ENCODE results near the gene PSMA7. TPM values are rescaled to one million over a fixed set of nuclear protein-coding genes. Genes with fewer than 3 reads are reported as not detected.

PSMA7 gene
- total and polyA plus RNA-seq, 2 of the 8 experiments (the other 6 are each of a cell fraction or from before 2014, with no cell fraction given): 361 to 648 TPM

- Histone ChIP-seq H2BK120ac (replicated peaks; ENCODE audit: low read depth, low read length) (no peak overlapping the region), H2BK20ac (ENCODE audit: low read length) (no peak overlapping the region), H3K14ac (ENCODE audit: insufficient read length) (no peak overlapping the region), H3K79me1 (ENCODE audit: low read depth, low read length) (peaks cover 43% of the 10 kb centered on the region), H3K4ac (replicated peaks; ENCODE audit: insufficient read length, low read depth, low read length) (no peak overlapping the region), H3K9me3 (ENCODE audit: insufficient read depth in 2 of 2, low read depth in 1 of 2, low read length in 1 of 2) (no peaks in the 10 kb centered on the region; a peak in 1 of 4 replicates), H3K79me2 (ENCODE audit: control insufficient read depth in 1 of 2, insufficient read depth in 2 of 2, low read length in 2 of 2) (peaks cover 58 to 88% of the 10 kb centered on the region in 2 experiments), H2BK15ac (ENCODE audit: low read length) (no peak overlapping the region), H2AFZ (ENCODE audit: low read length) (no peak overlapping the region), H3K56ac (replicated peaks; ENCODE audit: insufficient read length, low read depth, low read length) (no peak overlapping the region), H3K9ac (replicated peaks in 1 of 4; ENCODE audit: extremely low read depth in 1 of 4, low read depth in 3 of 4, low read length in 3 of 4) (no peak overlapping the region), H4K91ac (replicated peaks; ENCODE audit: insufficient read length, low read length) (no peak overlapping the region), H3K27ac (ENCODE audit: low read depth, low read length) (no peak overlapping the region), H3K18ac (ENCODE audit: extremely low read depth, low read length) (no peak overlapping the region; the same call in 1 of the 2 replicates), H3K4me3 (ENCODE audit: extremely low read depth in 1 of 4, insufficient read depth in 2 of 4, low read depth in 3 of 4, low read length in 4 of 4) (no peak overlapping the region), H4K5ac (ENCODE audit: insufficient read length, low read depth, low read length) (no peak overlapping the region), H2BK12ac (ENCODE audit: low read depth, low read length) (no peak overlapping the region), H2BK5ac (ENCODE audit: low read depth, low read length) (0 out of 2 replicates have a peak overlapping the region, but pooled peaks have one; percentile 52), H3K36me3 (ENCODE audit: control insufficient read depth in 2 of 4, insufficient read depth in 4 of 4, low read length in 3 of 4) (peaks cover 0 to 8% (median 3%) of the 10 kb centered on the region in 4 experiments; a peak in 3 of 8 replicates), H3K27me3 (replicated peaks in 1 of 4; ENCODE audit: control insufficient read depth in 3 of 4, extremely low read depth in 1 of 4, insufficient read depth in 3 of 4, low read length in 3 of 4) (no peaks in the 10 kb centered on the region), H3K23me2 (ENCODE audit: low read depth, low read length) (peaks cover 3% of the 10 kb centered on the region; the same call in 1 of the 2 replicates), H4K8ac (ENCODE audit: extremely low read depth, insufficient read depth, low read length) (no peak overlapping the region), H2AK5ac (ENCODE audit: low read depth, low read length) (no peak overlapping the region; the same call in 1 of the 2 replicates), H3K4me1 (replicated peaks in 1 of 4; ENCODE audit: control insufficient read depth in 3 of 4, insufficient read depth in 4 of 4, low read length in 3 of 4) (peaks cover 0 to 19% (median 8%) of the 10 kb centered on the region in 4 experiments; a peak in 6 of 7 replicates), H3K23ac (ENCODE audit: insufficient read length) (no peak overlapping the region), H4K20me1 (replicated peaks in 1 of 2; ENCODE audit: control insufficient read depth in 1 of 2, insufficient read depth in 2 of 2, low read length in 2 of 2) (peaks cover 50 to 52% of the 10 kb centered on the region in 2 experiments), H3K4me2 (ENCODE audit: insufficient read depth in 1 of 2, low read depth in 2 of 2, low read length in 2 of 2) (no peak overlapping the region)
- FAIRE-seq (no peak), DNase-seq (ENCODE audit: low read depth in 1 of 2, low spot score in 2 of 2) (no peak)
- 96% methylated on average over 5 of the region's 6 CpGs; no CpG with 5 or more reads in 1 of the 2 experiments for WGBS, 2 experiments (ENCODE audit: extremely low coverage in 1 of 2, insufficient coverage in 1 of 2, insufficient read length in 1 of 2, insufficient replicate concordance in 2 of 2, low coverage in 1 of 2, low lambda C conversion rate in 2 of 2, missing lambda C conversion rate in 1 of 2)
- POLR2A ChIA-PET (ENCODE audit: partially characterized antibody): interaction anchor here (1.0 kb wide), 1 partner anchor 84 kb away, joined by 3 read pairs; no protein-coding TSS in a partner anchor
- CTCF ChIA-PET (ENCODE audit: partially characterized antibody): interaction anchor here (1.5 kb wide), 1 partner anchor 44 kb away, joined by 3 read pairs; no protein-coding TSS in a partner anchor
- TF ChIP-seq HDAC2 (IDR thresholded peaks at IDR 0.05; ENCODE audit: borderline replicate concordance in 1 of 2, low read depth in 2 of 2, low read length in 2 of 2): no peak
- TF ChIP-seq ASH2L (IDR thresholded peaks at IDR 0.05; ENCODE audit: low read length): no peak
- TF ChIP-seq GTF2F1 (IDR thresholded peaks at IDR 0.05; ENCODE audit: borderline replicate concordance, low read depth, low read length): no peak
- TF ChIP-seq USF2 (IDR thresholded peaks at IDR 0.05; ENCODE audit: low read length): no peak
- TF ChIP-seq KDM5A (IDR thresholded peaks at IDR 0.05; ENCODE audit: low read length): no peak
- no peak for TF ChIP-seq CHD2 (IDR thresholded peaks at IDR 0.05; ENCODE audit: low read length)
- no peak for TF ChIP-seq CTBP2 (IDR thresholded peaks at IDR 0.05; ENCODE audit: borderline replicate concordance, insufficient read depth, insufficient read length, low read length)
- no peak for TF ChIP-seq HDAC6 (IDR thresholded peaks at IDR 0.05; ENCODE audit: low read depth, low read length)
- TF ChIP-seq E2F6 (IDR thresholded peaks at IDR 0.05): no peak
- no peak for TF ChIP-seq KDM4A (IDR thresholded peaks at IDR 0.05; ENCODE audit: low read depth, low read length, severe bottlenecking)
Measured at GRCh38 chr20:62147125-62147524, 3.9 kb upstream of the PSMA7 start.
